A549 treated with ZK216348 at 1 μM for 4 hours (cell line): Measurements from ENCODE around the gene OR5B3. TPM values are rescaled to one million over a fixed set of nuclear protein-coding genes. Genes with fewer than 3 reads are reported as not detected.

Experiments used
- total RNA-seq: library from RNA; stranded (reverse); fragments of 200-300 nt; extraction: Qiagen RNA extraction; gene quantifications from 5 replicates; pipeline ENCODE4 v1.2.3, GENCODE V29; 2022; ENCODE audit warnings: low read depth

OR5B3 gene
- not detected in 5 replicates for total RNA-seq

DNA sequence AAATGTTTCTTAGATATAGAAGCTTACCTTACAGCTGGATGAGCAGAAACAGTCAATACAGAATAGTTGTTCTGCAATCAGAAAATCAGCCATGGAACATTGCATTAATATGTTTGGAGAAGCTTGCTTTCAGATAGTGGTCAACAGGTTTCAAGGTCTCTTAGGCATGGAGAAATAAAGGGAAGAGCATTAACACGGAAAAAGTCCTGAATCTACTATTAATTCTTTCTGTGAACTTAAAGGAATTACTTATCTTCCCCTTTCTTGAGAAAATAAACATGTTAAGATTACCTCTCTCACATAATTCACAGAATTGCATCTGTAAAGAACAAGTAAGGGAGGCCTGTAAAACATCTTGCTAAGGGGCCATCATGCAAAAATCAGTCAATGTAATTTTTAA, at the start of gene OR5B3:
Gene OR5B3 (minus strand): TSS at position 101 of the 400 bp plus-strand sequence. CDS start 3,465 bp downstream, outside the sequence.

DNA sequence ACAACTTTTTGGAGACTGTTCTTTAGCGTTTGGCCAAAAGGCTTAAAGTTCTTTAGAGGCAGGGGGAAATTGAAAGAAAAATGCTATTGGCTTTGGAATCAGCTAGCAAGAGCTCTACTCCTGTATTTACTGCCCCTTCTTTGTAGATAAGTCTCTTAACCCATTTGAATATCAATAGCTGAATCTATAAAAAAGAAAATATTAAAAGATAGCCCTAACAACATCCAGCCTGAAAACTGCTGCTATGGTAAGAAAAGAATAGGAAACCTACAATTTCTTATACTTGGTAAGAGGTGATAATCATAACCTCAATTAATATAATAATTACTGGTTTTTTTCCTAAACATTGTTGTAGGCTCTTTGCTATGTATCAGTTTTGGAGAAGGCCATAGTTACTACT, 35.5 kb upstream of the OR5B3 start, which contains the start of gene OR5B12:
Gene OR5B12 (minus strand): TSS at position 101 of the 400 bp plus-strand sequence. CDS start 2,085 bp downstream, outside the sequence.

GRCh38 chr11:58428021-58428420, 21.3 kb upstream of the OR5B3 start, which contains the start of gene OR5B2:
TSS of gene OR5B2 (minus strand) at chr11:58428121. CDS start at chr11:58423261, 4,860 bp downstream.

GRCh38 chr11:58358969-58359368, 47.7 kb downstream of the OR5B3 start, which contains the start of gene OR5B17:
TSS of gene OR5B17 (minus strand) at chr11:58359069. CDS start at chr11:58359069, 0 bp downstream.

Other genes with a start within 250 kb of the OR5B3 start
- gene OR9Q2, start 217.8 kb downstream of the OR5B3 start, total RNA-seq: not detected in 5 replicates
- gene OR1S2, start 202.7 kb downstream of the OR5B3 start, total RNA-seq: not detected in 5 replicates
- gene OR1S1, start 194.2 kb downstream of the OR5B3 start, total RNA-seq: not detected in 5 replicates
- gene OR10Q1, start 178.0 kb downstream of the OR5B3 start, total RNA-seq: not detected in 5 replicates
- not detected in 5 replicates for gene OR10W1, start 138.6 kb downstream of the OR5B3 start, total RNA-seq
- not detected in 5 replicates for gene OR5B17, start 47.8 kb downstream of the OR5B3 start, total RNA-seq
- not detected in 5 replicates for gene OR5B2, start 21.2 kb upstream of the OR5B3 start, total RNA-seq
- gene OR5B12, start 35.4 kb upstream of the OR5B3 start, total RNA-seq: not detected in 5 replicates
- gene OR5B21, start 101.2 kb upstream of the OR5B3 start, total RNA-seq: not detected in 5 replicates
- 2.2 to 4.1 TPM (median 2.5 TPM) in 5 replicates for gene LPXN, start 169.0 kb upstream of the OR5B3 start, total RNA-seq
- gene ZFP91, start 172.2 kb upstream of the OR5B3 start, total RNA-seq: 26.9 to 47.6 TPM (median 42.3 TPM) in 5 replicates
- 0.95 to 1.5 TPM (median 1.2 TPM) in 5 replicates for gene CNTF, start 215.8 kb upstream of the OR5B3 start, total RNA-seq